ENCODE data around the gene FAM83E.
"Not testable (repeated sequence)": the region's sequence is repeated elsewhere in the genome, so short reads cannot be mapped to it uniquely, and the experiment has no call there.

The FAM83E gene

GRCh38 chr19:48614436-48615230 is at the start of gene FAM83E:
Gene FAM83E, minus strand, starts transcription at chr19:48615076. Its CDS starts 1,704 bp downstream, at chr19:48613372.
- peak; percentile 78 for DNase-seq (ENCODE audit: low read depth, low spot score)

DNA sequence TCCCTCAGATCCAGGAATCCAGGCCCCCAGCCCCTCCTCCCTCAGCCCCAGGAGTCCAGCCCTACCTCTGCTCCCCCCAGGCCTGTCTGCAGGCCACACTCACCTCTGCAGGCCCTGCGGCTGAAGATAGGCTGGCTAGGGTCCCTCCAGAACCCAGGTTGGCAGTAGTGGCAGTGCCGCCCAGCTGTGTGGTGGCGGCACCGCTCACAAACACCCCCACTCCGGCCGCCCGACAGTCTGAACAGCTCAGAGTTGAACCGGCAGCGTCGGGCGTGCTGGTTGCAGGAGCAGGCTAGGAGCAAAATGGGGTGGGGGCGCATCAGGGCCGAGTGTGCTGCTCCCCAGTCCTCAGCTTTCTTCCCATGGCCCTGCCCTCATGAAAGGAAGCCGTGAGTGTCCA is 49.6 kb upstream of the FAM83E start:
- DNase-seq (ENCODE audit: low read depth, low spot score): no peak

GRCh38 chr19:48663667-48664066 is 48.8 kb upstream of the FAM83E start:
- no peak for DNase-seq (ENCODE audit: low read depth, low spot score)

DNA sequence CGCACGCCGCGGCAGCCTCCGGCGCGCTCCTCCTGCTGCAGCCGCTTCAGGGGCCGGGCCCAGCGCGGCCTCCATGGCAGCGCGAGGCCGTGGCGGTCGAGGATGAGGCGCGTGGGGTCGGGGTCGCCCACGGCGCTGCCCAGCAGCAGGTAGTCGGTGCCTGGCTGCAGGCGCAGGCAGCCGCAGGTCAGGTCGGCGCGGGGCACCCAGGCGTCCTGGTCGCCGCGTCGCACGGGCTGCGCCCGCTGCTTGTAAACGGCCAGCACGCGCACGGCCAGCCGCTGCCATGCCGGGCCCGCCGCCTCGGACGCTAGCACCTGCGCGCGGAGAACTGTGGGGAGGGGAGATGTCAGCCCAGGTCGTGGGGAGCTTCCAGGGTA is 46.8 kb upstream of the FAM83E start:
- no peak for DNase-seq (ENCODE audit: low read depth, low spot score)

- DNase-seq (ENCODE audit: low read depth, low spot score): peak; percentile 75
Measured at GRCh38 chr19:48660852-48661710, 46.2 kb upstream of the FAM83E start.

DNA sequence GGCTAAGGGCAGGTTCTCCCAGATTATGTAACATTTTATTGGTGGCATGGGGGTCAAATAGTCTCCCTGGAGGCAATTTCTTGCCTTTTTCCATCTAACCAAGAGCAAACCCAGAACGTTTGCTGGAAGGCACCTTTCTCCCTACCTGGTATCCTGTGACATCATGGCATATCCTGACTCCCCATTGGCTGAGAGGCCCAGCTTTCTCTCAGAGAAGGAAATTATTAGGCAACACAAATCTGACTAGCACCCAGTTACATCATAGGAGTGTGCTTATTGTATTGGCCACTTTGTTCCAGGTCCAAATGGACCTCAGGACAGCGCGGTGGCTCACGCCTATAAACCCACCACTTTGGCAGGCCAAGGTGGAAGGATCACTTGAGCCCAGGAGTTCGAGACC is 44.9 kb upstream of the FAM83E start:
- DNase-seq (ENCODE audit: low read depth, low spot score): no peak

DNA sequence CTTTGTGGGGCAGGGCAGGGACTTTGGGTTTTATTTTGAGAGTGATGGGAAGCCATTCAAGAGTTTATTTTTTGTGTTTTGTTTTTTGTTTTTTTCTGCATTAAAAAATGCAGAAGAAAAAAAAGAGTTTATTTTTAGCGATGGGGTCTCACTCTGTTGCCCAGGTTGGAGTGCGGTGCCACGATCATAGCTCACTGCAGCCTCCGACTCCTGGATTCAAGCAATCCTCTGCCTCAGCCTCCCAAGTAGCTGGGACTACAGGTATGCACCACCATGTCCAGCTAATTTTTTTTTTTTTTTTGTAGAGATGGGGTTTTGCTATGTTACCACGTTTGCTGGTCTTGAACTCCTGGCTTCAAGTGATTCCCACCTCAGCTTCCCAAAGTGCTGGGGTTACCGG is 43.6 kb upstream of the FAM83E start:
- DNase-seq (ENCODE audit: low read depth, low spot score): no peak

GRCh38 chr19:48657828-48658227 is 43.0 kb upstream of the FAM83E start:
- not testable (repeated sequence) for DNase-seq (ENCODE audit: low read depth, low spot score)

- no peak for DNase-seq (ENCODE audit: low read depth, low spot score)
Measured at GRCh38 chr19:48656840-48657474, 42.1 kb upstream of the FAM83E start.

DNA sequence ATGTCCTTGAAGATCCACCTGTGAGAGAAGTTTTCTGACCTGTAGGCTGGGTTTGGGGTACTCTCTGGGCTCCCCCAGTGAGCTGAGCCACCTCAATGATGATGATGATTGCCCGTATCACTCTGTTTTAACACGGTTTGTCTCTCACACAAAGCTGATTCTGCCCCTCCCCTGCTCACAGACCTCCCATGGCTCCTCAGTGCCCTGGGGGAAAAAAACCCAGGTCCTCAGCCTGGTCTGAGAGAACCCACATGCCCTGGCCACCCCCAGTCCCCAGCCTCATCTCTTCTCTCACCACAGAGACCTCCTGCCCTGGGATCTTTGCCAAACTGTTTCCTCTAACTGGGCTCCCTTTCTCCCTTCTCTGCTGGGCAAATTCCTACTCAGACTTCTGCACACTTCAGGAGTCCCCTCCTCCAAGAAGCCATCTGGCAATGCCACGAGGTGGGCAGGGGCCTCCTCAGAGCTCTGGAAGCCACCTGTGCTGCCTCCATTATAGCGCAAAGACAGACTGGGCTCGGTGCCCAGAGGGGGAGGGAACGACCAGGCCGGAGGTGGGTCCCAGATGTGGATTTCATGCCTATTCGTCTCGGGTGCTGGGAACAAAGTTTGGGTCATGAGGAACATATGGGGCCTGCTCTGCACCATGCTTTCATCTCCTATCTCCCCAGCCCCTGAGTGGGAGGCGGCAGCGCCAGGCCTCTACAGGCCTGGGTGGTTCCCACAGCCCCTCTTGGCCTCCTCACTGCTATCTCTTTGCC is 39.6 kb upstream of the FAM83E start:
- DNase-seq (ENCODE audit: low read depth, low spot score): no peak

DNA sequence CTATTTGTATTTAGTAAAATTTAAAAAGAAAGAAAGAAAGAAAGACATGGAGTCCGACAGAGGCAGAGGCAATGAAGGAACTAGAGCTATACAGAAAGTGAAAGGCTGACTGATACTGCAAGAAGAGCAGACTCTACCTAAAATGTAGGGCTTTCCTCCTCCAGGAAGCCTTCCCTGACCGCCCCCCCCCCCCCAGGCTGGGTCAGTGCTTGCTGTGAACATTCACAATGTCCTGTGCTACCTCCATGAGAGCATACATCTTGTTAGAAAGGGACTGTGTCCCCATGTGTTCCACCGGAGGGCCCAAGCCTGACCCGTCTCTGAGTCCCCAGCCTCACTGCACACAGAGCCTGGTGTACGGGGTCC is 36.8 kb upstream of the FAM83E start:
- no peak for DNase-seq (ENCODE audit: low read depth, low spot score)

DNA sequence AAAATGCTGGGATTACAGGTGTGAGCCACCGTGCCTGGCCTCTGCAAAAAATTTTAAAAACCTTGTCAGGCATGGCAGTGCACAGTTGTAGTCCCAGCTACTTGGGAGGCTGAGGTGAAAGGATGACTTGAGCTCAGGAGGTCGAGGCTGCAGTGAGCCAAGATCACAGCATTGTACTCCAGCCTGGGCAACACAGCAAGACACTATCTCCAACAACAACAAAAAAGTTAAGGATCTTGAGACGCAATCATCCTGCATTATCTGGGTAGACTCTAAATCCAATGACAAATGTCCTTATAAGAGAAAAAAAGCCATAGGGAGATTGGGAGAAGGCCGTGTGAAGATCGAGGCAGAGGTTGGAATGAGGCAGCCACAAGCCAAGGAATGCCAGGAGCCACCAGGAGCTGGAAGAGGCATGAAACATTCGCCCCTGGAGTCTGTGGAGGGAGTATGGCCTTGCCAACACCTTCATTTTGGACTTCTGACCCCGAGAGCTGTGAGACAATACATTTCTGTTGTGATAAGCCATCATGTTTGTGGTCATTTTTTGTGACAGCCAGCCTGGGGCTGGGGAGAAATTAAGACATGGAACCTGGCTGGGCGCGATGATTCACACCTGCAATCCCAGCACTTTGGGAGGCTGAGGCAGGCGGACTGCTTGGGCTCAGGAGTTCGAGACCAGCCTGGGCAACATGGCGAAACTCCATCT is 36.3 kb upstream of the FAM83E start:
- DNase-seq (ENCODE audit: low read depth, low spot score): no peak

- DNase-seq (ENCODE audit: low read depth, low spot score): no peak
Measured at GRCh38 chr19:48648134-48648533, 33.3 kb upstream of the FAM83E start.

DNA sequence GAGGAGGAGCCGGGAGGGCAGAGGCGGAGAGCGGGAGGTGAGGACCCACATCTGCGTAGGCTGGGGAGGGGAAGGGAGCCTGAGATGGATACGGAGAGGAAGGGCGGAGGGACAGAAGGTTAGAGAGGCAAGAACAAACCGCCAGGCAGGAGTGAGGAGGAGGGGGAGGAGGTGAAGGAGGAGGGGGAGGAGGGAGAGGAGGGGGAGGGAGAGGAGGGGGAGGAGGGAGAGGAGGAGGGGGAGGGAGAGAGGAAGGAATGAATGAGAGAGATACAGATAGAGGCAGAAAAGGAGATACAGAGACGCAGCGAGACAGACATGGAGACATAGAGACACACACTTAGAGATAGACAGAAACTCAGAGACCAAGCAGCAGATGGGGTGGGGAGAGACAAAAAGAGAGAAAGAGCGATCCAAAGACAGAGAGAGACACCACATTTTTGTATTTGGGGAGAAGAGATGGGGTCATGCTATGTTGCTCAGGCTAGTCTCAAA is 31.9 kb upstream of the FAM83E start:
- DNase-seq (ENCODE audit: low read depth, low spot score): no peak

DNA sequence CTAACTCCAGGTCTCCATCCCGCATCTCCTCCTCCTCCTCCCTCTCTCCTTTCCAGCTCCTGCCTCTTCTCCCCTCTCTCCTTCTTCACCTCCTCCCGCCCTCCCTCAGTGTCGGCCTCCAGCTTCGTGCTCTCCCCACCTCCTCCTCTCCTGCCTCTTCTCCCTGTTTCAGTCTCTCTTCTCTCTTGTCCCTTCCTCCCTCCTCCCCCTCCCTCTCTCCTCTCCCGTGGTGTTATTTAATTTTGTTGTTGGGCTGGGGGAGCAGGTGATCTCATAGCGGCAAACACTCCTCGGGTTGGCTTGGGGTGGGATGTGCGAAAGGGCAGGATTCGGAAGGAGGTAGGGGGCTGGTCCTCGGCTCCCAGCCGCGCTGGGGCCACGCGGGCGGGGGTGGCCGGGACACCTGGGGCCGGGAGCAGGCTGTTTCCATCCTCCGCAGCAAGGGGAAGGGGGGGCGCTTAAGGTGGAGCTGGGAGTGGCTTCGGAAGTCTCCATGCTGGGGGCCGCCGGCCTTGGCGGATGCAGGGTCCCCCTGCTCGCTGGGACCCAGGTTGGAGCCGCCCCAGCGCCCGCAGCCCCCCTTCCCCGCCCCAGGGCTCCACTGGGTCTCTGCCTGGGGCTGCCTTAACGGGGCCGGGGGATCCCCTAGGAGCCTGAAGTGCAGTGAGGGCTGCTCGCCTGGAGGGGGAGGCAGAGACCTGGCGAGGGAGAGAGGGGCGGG is 31.3 kb upstream of the FAM83E start, which contains the start of gene CA11:
Gene CA11 (minus strand): TSS at position 187 of the 721 bp plus-strand sequence. CDS start 555 bp downstream, outside the sequence.
- peak; percentile 90 for DNase-seq (ENCODE audit: low read depth, low spot score)

GRCh38 chr19:48645620-48646000 is 30.7 kb upstream of the FAM83E start:
- DNase-seq (ENCODE audit: low read depth, low spot score): peak; percentile 73

- peak; percentile 85 for DNase-seq (ENCODE audit: low read depth, low spot score)
Measured at GRCh38 chr19:48644839-48645619, 30.2 kb upstream of the FAM83E start.

GRCh38 chr19:48644355-48644754 is 29.5 kb upstream of the FAM83E start:
- DNase-seq (ENCODE audit: low read depth, low spot score): no peak

- no peak for DNase-seq (ENCODE audit: low read depth, low spot score)
Measured at GRCh38 chr19:48642862-48643261, 28.0 kb upstream of the FAM83E start.
